Measurements from ENCODE around the gene IL1F10.

IL1F10 gene

DNA sequence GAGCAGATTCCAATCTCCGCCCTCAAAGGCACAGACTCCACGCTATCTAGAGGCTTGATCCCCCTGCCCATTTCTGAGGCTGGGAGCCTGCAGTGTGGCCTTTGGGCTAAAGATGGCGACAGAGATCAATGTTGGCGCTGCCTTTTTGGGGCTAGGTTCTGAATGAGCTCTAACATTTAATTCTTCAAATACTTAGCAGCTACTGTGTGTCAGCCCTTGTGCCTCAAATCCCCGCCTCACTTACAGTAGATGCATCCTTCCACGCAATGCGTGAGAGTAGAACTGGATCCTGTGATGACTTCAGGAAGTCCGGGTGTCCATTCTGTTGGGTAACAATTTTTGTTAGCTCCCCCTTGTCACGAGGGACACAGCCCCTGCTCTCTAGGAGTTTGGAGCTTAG, 12.4 kb downstream of the IL1F10 start:
- no peak for TF ChIP-seq GATA3 (IDR thresholded peaks at IDR 0.05; ENCODE audit: low read depth, low read length)

DNA sequence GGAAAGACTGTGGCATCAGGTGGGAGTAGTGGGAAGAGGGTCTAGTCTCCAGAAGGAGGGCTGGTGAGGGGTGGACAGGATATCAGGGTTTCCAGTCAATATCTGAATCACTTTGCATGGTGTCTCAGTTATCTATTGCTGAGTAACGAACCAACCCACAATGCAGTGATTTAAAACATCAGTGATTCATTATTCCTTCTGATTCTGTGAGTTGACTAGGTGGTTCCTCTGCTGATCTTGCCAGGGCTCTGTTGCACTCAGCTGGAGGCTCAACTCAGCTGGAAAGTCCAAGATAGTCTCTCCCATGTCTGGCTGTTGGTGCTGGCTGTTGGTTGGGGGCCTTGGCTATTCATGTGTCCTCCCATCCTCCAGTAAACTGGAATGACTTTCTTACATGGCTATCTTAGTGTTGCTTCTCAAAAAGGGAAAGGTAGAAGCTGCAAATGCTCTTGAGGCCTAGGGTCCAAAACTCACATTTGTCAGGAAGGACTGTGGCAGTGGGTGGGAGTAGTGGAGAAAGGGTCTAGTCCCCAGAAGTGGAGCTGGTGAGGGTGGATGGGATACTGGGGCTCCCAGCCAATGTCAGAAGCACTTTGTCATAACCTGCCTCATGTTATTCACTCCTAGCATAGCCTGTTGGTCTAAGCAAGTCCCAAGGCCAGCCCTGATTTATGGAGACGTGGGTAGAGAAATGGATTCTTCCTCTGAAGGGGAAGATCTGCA, 13.9 kb downstream of the IL1F10 start:
- TF ChIP-seq GATA2 (IDR thresholded peaks at IDR 0.05; ENCODE audit: low read depth, low read length), result no peak
- TF ChIP-seq GATA3 (IDR thresholded peaks at IDR 0.05; ENCODE audit: low read depth, low read length), result no peak

DNA sequence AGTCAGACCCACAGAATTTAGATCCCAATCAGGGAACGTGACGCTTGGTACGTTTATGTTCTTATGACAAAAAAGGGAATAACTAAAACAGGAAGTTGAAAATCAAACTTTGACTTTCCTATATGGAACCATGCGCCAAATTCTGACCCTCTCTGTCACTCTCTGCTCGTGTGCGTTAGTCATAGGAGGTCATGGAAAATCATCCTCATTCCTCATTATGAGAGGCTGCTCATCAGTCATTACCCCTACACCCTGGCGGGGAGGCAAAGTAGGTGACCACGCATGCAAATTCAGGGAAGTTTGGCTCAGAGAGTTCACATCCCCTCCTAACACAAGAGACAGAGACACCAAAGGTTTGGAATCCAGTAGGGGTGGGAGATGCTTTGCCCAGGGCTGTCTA, 15.5 kb downstream of the IL1F10 start:
- no peak for TF ChIP-seq GATA3 (IDR thresholded peaks at IDR 0.05; ENCODE audit: low read depth, low read length)
- no peak for TF ChIP-seq GATA2 (IDR thresholded peaks at IDR 0.05; ENCODE audit: low read depth, low read length)

DNA sequence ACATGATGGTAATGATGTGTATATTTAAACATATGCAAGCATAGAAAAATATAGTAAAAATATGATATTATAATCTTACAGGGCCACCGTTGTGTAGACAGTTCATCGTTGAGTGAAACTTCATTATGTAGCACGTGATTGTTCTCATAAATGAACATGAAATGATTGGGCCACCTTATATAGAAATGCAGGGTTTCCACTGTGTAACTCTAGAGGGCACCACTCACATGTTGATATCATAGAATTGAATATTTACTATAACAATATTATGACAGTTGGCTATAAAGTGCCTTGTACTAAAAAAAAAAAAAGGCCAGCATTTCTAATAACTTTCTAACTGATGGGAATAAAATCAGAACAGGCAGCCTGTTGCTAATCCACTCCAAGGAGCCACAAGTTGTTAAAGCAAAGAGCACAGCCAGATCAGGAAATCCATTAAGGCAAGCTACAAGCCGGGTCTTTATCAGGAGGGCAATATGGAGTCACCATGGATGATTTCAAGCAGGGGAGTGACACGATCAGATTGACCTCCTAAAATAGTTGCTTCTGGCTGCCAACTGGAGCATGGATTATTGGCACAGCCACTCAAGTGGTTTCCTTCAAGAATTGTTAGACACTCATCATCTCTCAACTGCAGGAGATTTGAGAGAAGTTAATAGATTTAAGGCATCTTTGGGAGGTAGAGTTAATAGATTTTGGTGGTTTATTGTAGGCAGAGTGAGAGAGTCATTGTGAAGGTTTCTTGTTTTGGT, 16.7 kb downstream of the IL1F10 start:
- no peak for TF ChIP-seq GATA3 (IDR thresholded peaks at IDR 0.05; ENCODE audit: low read depth, low read length)
- no peak for TF ChIP-seq GATA2 (IDR thresholded peaks at IDR 0.05; ENCODE audit: low read depth, low read length)

DNA sequence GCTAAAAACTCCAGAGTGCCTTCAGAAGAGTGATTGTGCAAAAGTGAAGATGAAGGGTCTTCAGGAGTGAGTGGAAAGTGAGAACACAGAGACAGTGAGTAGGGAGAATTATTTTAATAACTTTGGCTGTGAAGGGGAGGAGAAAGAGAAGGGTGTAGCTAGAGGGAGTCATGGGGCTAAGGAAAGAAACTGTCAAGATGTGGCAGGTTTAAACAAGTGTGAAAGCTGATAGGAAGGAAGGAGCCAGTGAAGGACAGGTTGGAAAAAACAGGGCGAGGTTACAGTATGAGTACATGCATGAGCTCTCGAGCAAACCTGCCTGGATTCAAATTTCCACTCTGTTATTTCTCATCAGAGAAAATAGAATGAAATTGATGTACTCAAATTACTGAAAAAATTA, 17.8 kb downstream of the IL1F10 start:
- TF ChIP-seq GATA3 (IDR thresholded peaks at IDR 0.05; ENCODE audit: low read depth, low read length) (no peak), GATA2 (IDR thresholded peaks at IDR 0.05; ENCODE audit: low read depth, low read length) (no peak)

DNA sequence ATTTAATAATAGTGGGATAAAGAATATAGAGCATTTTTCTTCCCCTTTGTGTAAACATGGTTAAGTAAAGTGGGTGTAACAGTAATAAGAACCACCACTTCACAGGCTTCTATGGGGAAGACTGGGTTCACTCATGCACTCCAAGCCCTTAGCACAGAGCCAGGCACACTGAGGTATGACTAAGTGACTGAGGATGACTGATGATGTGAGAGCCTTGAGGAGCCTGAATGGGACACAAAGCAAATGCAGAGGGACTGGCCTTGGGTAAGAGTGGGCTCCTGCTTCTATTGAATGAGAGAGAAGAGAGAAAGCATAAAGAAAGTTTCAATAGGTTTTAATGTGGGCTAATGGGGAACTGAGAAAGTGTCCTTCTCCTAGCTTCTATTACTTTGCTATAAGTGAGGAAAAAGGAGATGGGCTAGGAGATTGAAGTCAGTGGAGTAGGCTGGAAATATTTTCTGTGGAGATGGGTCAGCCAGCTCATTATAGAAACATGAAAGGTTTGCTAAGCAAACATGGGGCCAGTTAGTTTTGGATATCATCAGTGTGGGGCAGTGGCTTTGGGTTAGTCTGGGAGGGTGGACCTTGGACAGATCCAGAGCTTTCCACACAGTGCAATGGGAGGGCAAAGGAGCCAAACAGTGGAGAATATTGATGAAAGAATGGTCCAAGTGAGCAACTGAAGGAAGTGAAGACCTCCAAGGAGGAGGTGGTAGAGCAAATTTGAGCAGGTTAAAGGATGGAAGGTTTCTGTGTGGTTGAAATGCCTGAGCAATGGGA, 20.6 kb downstream of the IL1F10 start:
- TF ChIP-seq GATA2 (IDR thresholded peaks at IDR 0.05; ENCODE audit: low read depth, low read length) (no peak), GATA3 (IDR thresholded peaks at IDR 0.05; ENCODE audit: low read depth, low read length) (no peak)

DNA sequence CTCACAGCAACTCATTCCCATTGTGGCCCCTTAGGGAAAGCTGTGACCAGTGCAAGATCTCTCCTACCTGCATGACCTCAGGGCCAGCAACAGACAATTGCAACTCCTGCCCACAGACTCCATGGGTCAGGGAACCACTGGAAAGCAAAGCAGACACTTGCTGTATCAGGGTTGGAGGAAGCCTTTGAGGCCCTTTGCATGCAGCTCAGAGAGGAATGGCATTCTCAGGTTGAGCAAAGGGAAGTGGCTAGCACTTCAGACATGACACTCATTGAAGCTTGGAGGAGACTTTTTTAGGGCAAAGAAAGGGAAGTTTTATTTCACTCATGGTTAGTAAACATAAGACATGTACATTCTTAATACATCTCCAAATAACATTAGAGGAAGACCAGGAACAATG, 22.1 kb downstream of the IL1F10 start:
- TF ChIP-seq GATA2 (IDR thresholded peaks at IDR 0.05; ENCODE audit: low read depth, low read length) (no peak), GATA3 (IDR thresholded peaks at IDR 0.05; ENCODE audit: low read depth, low read length) (no peak)

DNA sequence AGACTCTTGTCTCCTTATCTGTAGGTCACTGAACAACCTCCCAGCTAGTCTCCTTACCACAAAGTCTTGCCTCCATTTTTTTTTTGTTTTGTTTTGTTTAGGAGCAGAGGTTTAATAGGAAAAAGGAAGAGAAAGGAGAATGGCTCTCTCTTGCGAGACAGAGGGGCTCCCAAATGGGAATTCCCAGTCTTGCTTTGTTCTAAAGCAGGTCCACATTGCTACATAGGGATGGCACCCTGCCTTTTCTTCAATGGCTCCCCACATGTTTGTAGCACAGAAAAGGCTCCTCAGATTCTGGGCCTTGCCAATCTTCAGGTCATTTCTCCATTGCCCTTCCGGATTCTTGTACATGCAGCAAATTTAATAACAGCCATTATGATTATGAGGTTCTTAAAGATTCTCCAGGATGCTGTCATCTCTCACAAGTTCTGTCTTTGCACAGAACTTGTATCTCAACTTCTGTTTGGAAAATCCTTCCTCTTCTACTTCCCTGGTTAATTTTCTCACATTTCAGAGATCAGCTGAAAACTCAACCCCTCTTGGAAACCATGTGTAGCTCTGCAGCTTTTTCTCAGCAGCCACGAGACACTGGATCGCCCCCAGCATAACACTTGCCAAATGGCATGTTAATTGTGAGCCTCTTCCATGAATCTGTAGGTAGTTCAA, 23.6 kb downstream of the IL1F10 start:
- no peak for TF ChIP-seq GATA3 (IDR thresholded peaks at IDR 0.05; ENCODE audit: low read depth, low read length)
- no peak for TF ChIP-seq GATA2 (IDR thresholded peaks at IDR 0.05; ENCODE audit: low read depth, low read length)

DNA sequence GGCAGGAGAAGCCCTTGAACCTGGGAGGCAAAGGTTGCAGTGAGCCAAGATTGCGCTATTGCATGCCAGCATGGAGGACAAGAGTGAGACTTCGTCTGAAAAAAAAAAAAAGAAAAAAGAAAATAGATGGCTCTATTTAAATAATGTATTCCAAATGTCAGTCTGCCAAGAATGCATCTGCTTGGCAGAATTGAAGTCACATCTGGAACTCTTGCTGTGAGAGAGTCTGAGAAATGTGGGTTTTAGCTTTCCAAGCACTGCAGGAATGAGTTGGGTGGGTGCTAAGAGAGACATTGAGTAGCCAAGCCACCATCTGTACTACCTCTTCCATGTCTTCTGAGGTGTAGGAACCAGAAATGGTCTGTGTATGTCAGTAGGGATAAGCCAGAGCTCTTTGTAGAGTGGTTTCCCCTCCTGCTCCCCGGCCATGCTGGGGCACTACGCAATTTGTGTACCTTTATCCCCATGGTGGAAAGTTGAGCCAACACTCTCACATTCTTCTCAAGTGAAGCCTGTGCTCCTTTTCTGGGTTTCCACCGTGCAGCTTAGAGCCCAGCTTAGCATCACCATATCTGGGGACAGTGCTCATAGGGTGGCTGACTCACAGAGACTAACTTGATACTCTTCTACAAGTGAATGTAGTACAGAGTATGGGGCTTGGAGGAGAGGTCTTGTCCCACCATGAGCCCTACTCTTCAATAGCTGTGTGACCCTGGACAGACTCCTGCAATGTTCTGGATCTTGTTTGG, 25.3 kb downstream of the IL1F10 start:
- TF ChIP-seq GATA2 (IDR thresholded peaks at IDR 0.05; ENCODE audit: low read depth, low read length) (no peak), GATA3 (IDR thresholded peaks at IDR 0.05; ENCODE audit: low read depth, low read length) (no peak)

DNA sequence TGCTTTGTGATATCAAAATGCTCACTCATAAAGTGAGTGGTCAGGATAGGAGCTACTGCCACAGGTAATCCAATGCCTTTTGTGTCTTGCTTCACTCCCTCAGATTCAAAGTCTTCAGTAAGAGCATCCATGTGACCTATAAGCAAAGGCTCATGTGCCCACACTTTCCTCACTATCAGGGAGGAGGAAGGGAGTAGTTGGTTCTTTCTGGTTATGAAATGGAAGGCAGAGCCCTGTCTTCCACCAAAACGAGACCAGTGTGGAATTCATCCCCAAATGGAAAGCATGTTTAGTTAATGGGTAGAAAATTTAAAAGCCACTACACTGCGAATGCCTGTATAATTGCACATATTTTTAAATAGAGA, 25.8 kb downstream of the IL1F10 start:
- TF ChIP-seq GATA2 (IDR thresholded peaks at IDR 0.05; ENCODE audit: low read depth, low read length) (no peak), GATA3 (IDR thresholded peaks at IDR 0.05; ENCODE audit: low read depth, low read length) (no peak)

DNA sequence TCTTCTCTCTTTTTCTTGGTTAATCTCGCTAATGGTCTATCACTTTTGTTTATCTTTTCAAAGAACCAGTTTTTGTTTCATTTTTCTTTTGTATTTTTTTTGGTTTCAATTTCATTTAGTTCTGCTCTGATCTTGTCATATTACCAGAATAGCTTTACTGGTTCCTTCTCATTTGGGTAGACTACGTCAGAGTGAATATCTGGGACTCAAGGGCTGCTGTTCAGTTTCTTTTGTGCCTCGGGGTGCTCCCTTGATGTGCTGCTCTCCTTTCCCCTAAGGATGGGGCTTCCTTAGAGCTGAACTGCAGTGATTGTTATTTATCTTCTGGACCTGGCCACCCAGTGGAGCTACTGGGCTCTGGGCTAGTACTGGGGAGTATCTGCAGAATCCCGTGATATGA, 30.3 kb downstream of the IL1F10 start:
- no peak for TF ChIP-seq GATA2 (IDR thresholded peaks at IDR 0.05; ENCODE audit: low read depth, low read length)
- no peak for TF ChIP-seq GATA3 (IDR thresholded peaks at IDR 0.05; ENCODE audit: low read depth, low read length)

DNA sequence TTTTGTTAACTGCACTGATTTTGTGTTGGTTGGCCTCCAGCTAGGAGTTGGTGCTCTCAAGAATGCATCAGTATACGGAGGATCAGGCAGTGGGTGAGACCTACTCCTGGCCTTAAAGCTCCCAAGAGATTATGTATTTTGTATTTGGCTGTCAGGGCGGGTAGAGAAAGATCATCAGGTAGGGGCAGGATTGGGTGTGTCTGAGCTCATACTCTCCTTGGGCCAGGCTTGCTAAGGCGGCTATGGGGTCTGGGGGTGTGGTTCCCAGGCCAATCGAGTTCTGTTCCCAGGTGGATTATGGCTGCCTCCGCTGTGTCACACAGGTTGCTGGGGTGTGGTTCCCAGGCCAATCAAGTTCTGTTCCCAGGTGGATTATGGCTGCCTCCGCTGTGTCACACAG, 30.8 kb downstream of the IL1F10 start:
- TF ChIP-seq GATA2 (IDR thresholded peaks at IDR 0.05; ENCODE audit: low read depth, low read length) (no peak), GATA3 (IDR thresholded peaks at IDR 0.05; ENCODE audit: low read depth, low read length) (no peak)

DNA sequence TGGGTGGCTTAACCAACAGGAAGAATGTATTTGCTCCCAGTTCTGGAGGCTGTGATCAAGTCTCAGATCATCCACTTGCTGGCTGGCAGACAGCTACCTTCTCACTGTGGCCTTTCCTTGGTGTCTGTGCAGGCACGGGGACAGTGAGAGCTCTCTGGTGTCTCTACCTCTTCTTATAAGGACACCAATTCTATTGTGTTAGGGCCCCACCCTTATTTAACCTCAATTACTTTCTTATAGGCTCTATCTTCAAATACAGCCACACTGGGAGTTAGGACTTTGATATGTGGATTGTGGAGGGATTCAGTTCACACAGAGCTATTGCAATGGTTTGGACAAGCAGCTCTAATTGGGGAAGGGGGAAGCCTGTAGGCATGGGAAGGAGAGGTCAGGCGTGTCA, 34.4 kb downstream of the IL1F10 start:
- TF ChIP-seq GATA3 (IDR thresholded peaks at IDR 0.05; ENCODE audit: low read depth, low read length) (no peak), GATA2 (IDR thresholded peaks at IDR 0.05; ENCODE audit: low read depth, low read length) (no peak)

Data from SH-SY5Y (cell line).